CD4-positive, alpha-beta T cell treated with Interleukin-21 for 1 hour (primary cell): ENCODE results near the gene PRR23A.

Experiments
- DNase-seq: peaks from one replicate; pipeline ENCODE4 v3.0.0-alpha.2; 2020

The PRR23A gene

DNA sequence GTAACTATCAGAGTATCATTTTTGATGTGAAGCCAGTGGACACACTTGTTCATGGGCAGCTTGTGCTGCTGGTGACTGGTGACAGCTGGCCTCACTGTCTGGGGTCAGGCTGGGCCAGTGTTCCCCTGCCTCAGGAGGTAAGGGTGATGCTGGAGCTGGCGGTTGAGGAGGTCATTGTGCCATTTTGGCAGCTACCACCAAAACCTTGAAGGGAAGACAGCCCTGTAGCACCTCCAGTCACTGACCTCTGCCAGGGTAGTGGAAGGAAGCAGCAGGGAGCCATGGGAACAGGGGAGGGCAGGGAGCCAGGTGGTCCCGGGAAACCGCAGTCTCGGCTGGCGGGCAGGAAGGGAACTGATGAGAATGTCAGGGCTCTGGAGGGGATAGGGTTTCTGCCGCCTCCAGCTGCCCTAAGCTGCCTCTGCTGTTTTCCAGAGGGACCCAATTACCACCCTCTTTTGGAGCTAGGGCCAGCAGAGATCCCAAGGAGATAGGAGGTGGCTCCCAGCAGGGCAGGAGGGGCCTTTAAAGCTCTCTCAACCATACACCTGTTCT lies 34.2 kb downstream of the PRR23A start:
- no peak for DNase-seq

DNA sequence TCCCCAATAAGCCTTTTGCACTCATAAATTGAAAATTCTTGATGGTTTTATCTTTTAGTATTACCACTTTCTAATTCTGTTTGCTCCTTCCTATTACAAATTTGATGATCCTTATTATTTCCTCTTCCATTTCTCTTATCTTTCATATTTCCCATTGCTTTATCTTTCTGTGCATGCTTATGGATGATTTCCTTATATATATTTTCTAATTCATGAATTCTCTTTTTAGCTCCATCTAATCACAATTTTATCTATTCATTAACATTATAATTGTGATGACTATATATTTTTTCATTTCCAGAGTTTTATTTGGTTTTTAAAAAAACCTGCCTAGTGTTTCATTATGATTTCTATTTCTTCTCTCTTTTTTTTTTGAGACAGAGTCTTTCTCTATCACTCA lies 41.1 kb downstream of the PRR23A start:
- DNase-seq = no peak

DNA sequence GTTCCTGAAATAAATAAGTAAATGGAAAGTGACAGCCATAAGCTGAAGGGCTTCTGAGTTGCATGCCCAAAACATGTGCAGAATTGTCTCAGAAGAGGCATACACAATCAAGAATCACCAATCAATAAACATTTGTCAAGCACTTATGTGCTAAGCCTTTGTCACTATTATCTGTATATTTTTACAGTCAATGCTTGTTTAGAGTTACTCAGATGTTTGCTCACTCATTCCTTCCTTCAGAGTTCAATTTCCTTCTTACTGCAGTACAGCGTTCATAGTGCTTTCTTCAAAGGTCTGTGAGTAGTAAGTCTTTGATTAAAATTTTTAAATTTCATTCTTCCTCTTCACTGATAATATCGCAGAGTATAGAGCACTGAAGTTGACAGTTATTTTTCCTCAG lies 41.8 kb downstream of the PRR23A start:
- no peak for DNase-seq

DNA sequence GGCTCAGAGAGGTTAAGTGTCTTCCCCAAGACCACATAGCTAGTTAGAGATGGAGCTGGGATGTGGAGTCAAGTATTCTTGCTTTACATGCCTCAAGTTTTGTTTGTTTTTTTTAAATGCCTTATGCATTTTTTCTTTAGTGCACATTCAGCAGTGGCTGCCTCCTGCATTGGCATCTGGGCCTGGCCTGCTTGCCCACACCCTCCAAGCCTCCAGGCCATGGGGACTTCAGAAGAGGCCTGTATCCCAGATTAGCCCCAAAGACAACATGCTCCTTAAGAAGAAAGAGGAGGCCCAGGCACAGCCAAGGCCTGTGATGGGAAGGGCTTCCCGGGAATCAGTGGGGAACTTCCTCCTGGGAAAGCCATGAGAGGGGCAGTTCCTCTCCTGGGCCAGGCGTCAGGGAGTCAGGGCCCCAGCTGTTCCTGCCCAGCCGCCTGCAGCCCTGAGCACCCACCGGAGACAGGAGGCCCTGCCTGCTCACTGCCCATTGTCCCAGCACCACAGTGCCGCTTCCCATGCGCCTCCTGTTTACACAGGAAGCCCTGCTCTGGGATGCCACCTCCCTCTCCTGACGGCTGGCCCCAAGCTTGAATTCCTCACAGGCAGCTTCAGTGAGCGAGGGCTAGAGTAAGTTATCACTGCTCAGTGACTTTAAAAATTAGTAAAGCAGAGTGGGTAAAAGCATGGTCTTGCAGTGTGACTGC lies 43.1 kb downstream of the PRR23A start:
- DNase-seq = no peak

DNA sequence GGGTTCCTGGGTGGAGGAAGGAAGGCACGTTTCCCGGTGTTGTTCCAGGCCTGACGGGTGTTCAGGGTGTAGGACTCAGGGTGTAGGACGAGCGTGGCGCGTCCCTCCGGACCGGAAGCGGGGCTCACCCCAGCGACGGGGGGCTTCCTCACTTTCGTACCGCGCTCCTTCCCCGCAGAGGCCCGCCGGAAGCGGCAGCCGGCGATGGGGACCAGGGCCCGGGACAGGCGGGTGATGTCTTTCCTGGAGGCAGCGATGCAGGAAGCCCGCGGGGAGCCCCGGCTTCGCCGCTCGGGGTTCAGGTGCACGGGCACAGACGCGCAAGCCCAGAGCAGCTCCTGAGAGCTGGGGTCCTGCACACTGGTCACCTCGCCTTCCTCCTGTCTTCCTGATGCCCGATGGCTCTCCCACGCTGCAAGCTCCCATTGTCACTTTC lies 45.6 kb downstream of the PRR23A start:
- no peak for DNase-seq
